Measurements from ENCODE around the gene MAMDC4. TPM values are rescaled to one million over a fixed set of nuclear protein-coding genes. Genes with fewer than 3 reads are reported as not detected.
"Not testable (repeated sequence)": the region's sequence is repeated elsewhere in the genome, so short reads cannot be mapped to it uniquely, and the experiment has no call there.

The MAMDC4 gene
- total RNA-seq = 19.3 and 20.6 TPM in 2 replicates
- long read RNA-seq, partial matches to known transcripts = 1 of 1 reads
- long read RNA-seq, other reads (novel, unspliced or antisense) = 0 of 1 reads

- DNase-seq (ENCODE audit: low read depth, low spot score) = no peak
- H3K9me3 Mint-ChIP-seq = no peaks in the 10 kb centered on the region
- H3K4me3 Mint-ChIP-seq = peak within 1 kb of the TSS; percentile 96
- peaks cover 8% of the 10 kb centered on the region for H3K4me1 Mint-ChIP-seq
- H3K27me3 Mint-ChIP-seq (ENCODE audit: low read depth) = peaks cover 15% of the 10 kb centered on the region
- no peak for TF ChIP-seq CTCF (conservative IDR thresholded peaks at IDR 0.05)
- H3K36me3 Mint-ChIP-seq (ENCODE audit: low read depth) = no peaks in the 10 kb centered on the region
- no peak within 1 kb of the TSS for H3K27ac Mint-ChIP-seq (ENCODE audit: unreplicated experiment)
Measured at GRCh38 chr9:136851941-136852663, at the start of gene MAMDC4. Gene MAMDC4, plus strand, starts transcription at chr9:136852346. Its CDS starts 71 bp downstream, at chr9:136852417.

GRCh38 chr9:136803009-136803550 is 49.1 kb upstream of the MAMDC4 start:
- Mint-ChIP-seq H3K4me1 (peaks cover 11% of the 10 kb centered on the region), H3K4me3 (peak overlapping the region; percentile 81), H3K27me3 (ENCODE audit: low read depth) (peaks cover 36% of the 10 kb centered on the region)
- DNase-seq (ENCODE audit: low read depth, low spot score); H3K27ac Mint-ChIP-seq (ENCODE audit: unreplicated experiment); H3K36me3 Mint-ChIP-seq (ENCODE audit: low read depth); H3K9me3 Mint-ChIP-seq: not testable (repeated sequence)

- Mint-ChIP-seq H3K4me1 (peaks cover 13% of the 10 kb centered on the region), H3K27me3 (ENCODE audit: low read depth) (peaks cover 36% of the 10 kb centered on the region), H3K36me3 (ENCODE audit: low read depth) (peaks cover 7% of the 10 kb centered on the region), H3K4me3 (peak overlapping the region; percentile 81), H3K27ac (ENCODE audit: unreplicated experiment) (no peak overlapping the region), H3K9me3 (no peaks in the 10 kb centered on the region)
- DNase-seq (ENCODE audit: low read depth, low spot score) = no peak
- no peak for TF ChIP-seq CTCF (conservative IDR thresholded peaks at IDR 0.05)
Measured at GRCh38 chr9:136803551-136804508, 48.3 kb upstream of the MAMDC4 start.

- peak overlapping the region; percentile 81 for H3K4me3 Mint-ChIP-seq
- H3K9me3 Mint-ChIP-seq = no peaks in the 10 kb centered on the region
- no peak for DNase-seq (ENCODE audit: low read depth, low spot score)
- peaks cover 21% of the 10 kb centered on the region for H3K4me1 Mint-ChIP-seq
- H3K27me3 Mint-ChIP-seq (ENCODE audit: low read depth) = peaks cover 31% of the 10 kb centered on the region
- peaks cover 8% of the 10 kb centered on the region for H3K36me3 Mint-ChIP-seq (ENCODE audit: low read depth)
- no peak overlapping the region for H3K27ac Mint-ChIP-seq (ENCODE audit: unreplicated experiment)
- TF ChIP-seq CTCF (conservative IDR thresholded peaks at IDR 0.05) = no peak
Measured at GRCh38 chr9:136804509-136805206, 47.5 kb upstream of the MAMDC4 start.

- Mint-ChIP-seq H3K4me3 (peak overlapping the region; percentile 84), H3K4me1 (peaks cover 24% of the 10 kb centered on the region), H3K9me3 (no peaks in the 10 kb centered on the region), H3K27ac (ENCODE audit: unreplicated experiment) (no peak overlapping the region), H3K27me3 (ENCODE audit: low read depth) (peaks cover 29% of the 10 kb centered on the region), H3K36me3 (ENCODE audit: low read depth) (peaks cover 13% of the 10 kb centered on the region)
- no peak for DNase-seq (ENCODE audit: low read depth, low spot score)
- TF ChIP-seq CTCF (conservative IDR thresholded peaks at IDR 0.05) = no peak
Measured at GRCh38 chr9:136805207-136805740, 46.9 kb upstream of the MAMDC4 start.

Measured in neural crest cell (in vitro differentiated cells).